Skin epidermis (tissue), 12 donors: ENCODE measurements around the gene ATP1A2.

Source experiments
- H3K27ac ChIP-seq, 21 experiments: fragments of 200-600 bp; sonication (generic) in 11 of 21; one replicate each; pipeline ENCODE4 v1.5.0; 2020; ENCODE audit warnings: mild to moderate bottlenecking in 3 of 21, inconsistent platforms in 2 of 21, moderate library complexity in 2 of 21
- H3K4me3 ChIP-seq, 7 experiments: fragments of 200-600 bp; sonication (generic) in 2 of 7; one replicate each; pipeline ENCODE4 v1.5.0; 2020; ENCODE audit warnings: inconsistent platforms in 2 of 7, mild to moderate bottlenecking in 2 of 7, moderate library complexity in 1 of 7

The ATP1A2 gene

DNA sequence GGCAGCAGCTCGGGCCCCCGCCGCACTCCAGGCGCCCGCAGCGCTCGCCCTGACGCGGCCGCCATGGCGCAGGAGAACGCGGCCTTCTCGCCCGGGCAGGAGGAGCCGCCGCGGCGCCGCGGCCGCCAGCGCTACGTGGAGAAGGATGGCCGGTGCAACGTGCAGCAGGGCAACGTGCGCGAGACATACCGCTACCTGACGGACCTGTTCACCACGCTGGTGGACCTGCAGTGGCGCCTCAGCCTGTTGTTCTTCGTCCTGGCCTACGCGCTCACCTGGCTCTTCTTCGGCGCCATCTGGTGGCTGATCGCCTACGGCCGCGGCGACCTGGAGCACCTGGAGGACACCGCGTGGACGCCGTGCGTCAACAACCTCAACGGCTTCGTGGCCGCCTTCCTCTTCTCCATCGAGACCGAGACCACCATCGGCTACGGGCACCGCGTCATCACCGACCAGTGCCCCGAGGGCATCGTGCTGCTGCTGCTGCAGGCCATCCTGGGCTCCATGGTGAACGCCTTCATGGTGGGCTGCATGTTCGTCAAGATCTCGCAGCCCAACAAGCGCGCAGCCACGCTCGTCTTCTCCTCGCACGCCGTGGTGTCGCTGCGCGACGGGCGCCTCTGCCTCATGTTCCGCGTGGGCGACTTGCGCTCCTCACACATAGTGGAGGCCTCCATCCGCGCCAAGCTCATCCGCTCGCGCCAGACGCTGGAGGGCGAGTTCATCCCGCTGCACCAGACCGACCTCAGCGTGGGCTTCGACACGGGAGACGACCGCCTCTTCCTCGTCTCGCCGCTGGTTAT, 31.4 kb upstream of the ATP1A2 start:
- H3K4me3 ChIP-seq, result peak overlapping the region in 4 of 7 experiments; percentile 9 to 36 (median 24)
- H3K27ac ChIP-seq, result no peak overlapping the region

DNA sequence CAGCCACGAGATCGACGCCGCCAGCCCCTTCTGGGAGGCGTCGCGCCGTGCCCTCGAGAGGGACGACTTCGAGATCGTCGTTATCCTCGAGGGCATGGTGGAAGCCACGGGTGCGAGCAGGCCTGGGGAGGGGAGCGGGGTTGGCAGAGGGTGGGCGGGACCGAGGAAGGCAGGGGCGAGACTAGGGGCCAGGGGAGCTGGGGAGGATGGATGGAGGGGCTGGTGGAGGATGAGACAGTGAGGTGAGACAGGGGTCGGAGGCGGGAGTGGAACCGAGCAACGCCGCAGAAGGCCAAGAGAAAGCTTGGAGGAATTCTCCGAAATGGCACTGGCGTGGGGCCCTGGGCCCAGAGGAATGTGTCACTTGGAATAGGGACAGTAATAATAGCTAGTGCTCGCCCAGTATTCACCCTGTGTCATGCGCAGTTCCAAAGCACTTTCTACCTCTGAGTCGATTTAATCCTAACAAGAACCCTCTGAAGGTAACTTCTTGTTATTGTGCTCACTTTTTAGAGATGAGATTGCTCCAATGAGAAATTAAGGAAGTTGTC, 30.7 kb upstream of the ATP1A2 start:
- Histone ChIP-seq H3K4me3 (no peak overlapping the region), H3K27ac (no peak overlapping the region)

DNA sequence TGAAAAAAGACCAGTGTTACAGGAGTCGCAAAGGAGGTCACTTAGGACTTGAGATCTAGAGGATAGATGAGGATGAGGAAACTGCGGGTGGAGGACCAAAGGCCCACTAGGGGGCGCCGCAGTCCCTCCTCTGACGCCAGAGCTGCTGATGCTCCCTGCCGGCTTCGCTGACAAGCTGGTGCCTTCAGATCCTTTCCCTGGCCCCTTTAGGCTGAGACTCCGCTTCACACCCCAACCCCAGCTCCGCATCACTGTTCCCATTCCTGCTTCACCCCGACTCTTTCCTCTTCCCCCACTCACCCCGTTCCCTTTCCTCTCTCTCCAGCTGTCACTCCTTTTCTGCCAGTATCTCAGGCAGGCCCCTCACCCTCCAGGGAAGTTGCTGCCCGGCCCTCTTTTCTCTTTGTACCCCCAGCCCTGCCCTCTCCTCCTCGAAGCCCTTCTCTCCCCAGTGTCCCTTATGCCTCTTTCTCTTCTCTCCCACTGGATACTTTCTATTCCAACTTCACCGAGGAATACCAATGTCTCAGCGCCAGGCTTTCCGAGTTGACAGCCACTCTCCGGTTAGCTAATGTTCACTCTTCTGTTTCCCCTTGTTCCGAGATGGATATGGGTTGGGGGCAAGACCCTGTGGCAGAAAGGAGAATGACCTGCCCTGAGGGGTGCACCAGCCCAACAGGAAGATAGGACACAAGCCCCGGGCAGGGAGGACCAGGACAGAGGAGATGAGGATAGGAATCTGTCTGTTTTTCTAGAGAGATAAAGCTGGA, 29.7 kb upstream of the ATP1A2 start:
- Histone ChIP-seq H3K27ac (peak overlapping the region in 1 of 21 experiments; percentile 10), H3K4me3 (no peak overlapping the region)

GRCh38 chr1:160086456-160086892, 29.1 kb upstream of the ATP1A2 start:
- no peak overlapping the region for H3K27ac ChIP-seq
- H3K4me3 ChIP-seq, result no peak overlapping the region

GRCh38 chr1:160087118-160087662, 28.4 kb upstream of the ATP1A2 start:
- H3K4me3 ChIP-seq, result no peak overlapping the region
- no peak overlapping the region for H3K27ac ChIP-seq

GRCh38 chr1:160089883-160090282, 25.7 kb upstream of the ATP1A2 start:
- no peak overlapping the region for H3K4me3 ChIP-seq
- H3K27ac ChIP-seq, result no peak overlapping the region

GRCh38 chr1:160090760-160091159, 24.8 kb upstream of the ATP1A2 start:
- H3K4me3 ChIP-seq, result no peak overlapping the region
- H3K27ac ChIP-seq, result no peak overlapping the region

DNA sequence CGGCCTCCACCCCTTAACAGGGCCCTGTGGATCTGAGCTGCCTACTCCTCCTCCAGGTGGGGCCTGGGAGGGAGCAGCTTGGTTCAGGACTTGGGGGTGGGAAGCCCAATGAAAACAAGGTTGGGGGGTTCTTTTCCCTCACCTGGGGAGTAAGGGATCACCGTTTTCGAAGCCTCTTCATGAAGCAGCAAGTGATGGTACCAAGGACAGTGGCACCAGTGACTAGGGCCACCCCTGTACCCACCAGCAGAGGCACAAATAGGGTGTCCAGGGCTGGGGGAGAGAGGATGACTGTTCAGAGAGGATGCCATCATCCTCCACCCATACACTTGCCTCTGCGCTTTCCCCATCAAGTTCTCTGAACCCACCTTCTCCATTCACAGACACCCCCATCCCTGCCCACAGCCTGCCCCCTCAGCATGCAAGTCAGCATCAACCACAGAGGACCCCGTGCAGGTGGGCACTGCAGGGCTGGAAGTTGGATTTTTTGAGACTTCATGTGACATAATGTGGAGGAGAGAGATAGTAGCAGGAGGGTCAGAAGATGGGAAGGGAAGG, 23.8 kb upstream of the ATP1A2 start:
- Histone ChIP-seq H3K4me3 (no peak overlapping the region), H3K27ac (no peak overlapping the region)

DNA sequence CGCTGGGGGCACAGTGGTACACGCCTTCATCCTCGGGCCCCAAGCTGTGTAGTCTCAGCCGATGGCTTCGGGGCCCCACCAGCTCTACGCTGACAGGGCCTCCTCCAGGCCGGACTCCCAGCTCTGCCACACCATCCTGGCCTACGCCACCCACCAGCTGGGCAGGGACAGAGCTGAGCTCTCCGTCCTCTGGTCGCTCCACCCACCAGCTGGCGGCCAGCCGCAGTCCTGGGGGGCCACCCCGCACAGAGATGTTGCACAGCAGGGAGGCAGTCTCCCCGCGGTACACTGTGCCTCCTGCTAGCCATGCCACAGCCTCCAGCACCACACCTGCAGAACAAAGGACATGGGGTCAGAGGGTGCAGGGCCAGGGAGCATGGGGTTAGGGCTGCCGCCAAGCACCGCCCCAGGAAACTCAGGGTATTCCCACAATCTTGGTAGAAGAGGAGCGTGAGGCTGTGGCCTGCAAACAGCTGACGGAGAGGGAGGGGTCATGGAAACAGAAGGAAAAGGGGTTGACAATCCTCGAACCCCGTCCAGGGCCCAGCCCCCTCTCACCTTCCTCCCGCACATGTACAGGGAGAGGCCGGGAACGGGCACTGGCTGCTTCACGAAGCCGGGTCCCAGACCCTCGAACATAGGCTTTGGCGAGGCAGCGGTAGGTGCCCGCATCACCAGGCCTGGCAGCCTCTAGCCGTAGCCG, 23.0 kb upstream of the ATP1A2 start:
- no peak overlapping the region for H3K27ac ChIP-seq
- H3K4me3 ChIP-seq, result no peak overlapping the region

GRCh38 chr1:160093069-160093395, 22.5 kb upstream of the ATP1A2 start:
- H3K4me3 ChIP-seq, result no peak overlapping the region
- no peak overlapping the region for H3K27ac ChIP-seq

- H3K27ac ChIP-seq, result peak overlapping the region in 1 of 21 experiments; percentile 0
- no peak overlapping the region for H3K4me3 ChIP-seq
Measured at GRCh38 chr1:160093624-160094290, 21.8 kb upstream of the ATP1A2 start.

GRCh38 chr1:160094291-160094625, 21.3 kb upstream of the ATP1A2 start:
- H3K27ac ChIP-seq, result peak overlapping the region in 1 of 21 experiments; percentile 0

GRCh38 chr1:160094806-160095205, 20.8 kb upstream of the ATP1A2 start:
- H3K27ac ChIP-seq, result peak overlapping the region in 1 of 21 experiments; percentile 0
- no peak overlapping the region for H3K4me3 ChIP-seq

More at GRCh38 chr1:160094291-160094625, 21.3 kb upstream of the ATP1A2 start:
- no peak overlapping the region for H3K4me3 ChIP-seq

- Histone ChIP-seq H3K27ac (peak overlapping the region in 8 of 21 experiments; percentile 11 to 92 (median 84)), H3K4me3 (no peak overlapping the region)
Measured at GRCh38 chr1:160095382-160096105, 20.0 kb upstream of the ATP1A2 start.

GRCh38 chr1:160096274-160097116, 19.1 kb upstream of the ATP1A2 start:
- Histone ChIP-seq H3K4me3 (peak overlapping the region in 3 of 7 experiments; percentile 60 to 74 (median 73)), H3K27ac (peak overlapping the region in 16 of 21 experiments; percentile 28 to 94 (median 84))

DNA sequence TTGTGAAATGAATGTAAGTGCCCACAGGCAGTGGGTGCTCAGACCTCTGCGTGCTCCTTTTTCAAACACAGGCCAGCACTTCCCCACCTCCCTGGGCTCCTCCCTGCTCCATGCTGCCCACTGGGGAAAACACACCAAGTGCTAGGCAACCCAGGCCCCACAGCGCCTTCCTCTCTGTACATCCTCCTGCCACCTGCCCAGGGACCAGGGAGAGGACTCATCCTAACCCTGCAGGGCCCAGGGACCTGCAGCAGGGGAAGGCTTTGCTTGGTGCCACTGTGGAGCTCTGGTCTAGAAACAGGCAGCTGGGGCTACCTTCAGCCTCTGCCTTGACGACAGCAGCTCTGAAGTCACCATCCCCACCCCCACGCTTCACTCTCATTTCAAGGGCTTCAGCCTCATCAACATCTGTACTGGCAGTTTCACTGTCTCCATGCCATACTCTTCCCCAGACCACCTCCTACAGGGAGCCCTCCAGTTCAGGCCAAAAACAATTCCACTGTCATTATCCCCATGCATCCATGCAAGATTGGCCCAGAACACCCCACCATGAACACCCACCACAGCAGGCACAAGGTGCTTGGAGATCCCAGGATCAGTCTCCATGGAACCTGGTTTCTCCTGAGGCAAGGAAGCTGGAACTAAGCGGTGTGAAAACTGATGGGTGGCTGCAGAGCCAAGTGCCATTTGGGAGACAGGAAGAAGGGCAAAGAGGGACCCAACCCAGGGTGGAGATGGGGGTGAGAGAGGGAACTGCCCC, 18.2 kb upstream of the ATP1A2 start:
- Histone ChIP-seq H3K4me3 (peak overlapping the region; percentile 53 to 81 (median 73)), H3K27ac (peak overlapping the region in 19 of 21 experiments; percentile 33 to 94 (median 85))
